SK-N-MC (cell line): ENCODE measurements around the gene ABTB2.

ENCODE experiments used
- DNase-seq: peaks from one replicate; pipeline ENCODE4 v3.0.0-alpha.2; 2011; ENCODE audit warnings: low read depth, low spot score
- H3K27ac ChIP-seq: fragments of 200-600 bp; sonication (generic); 2 replicates; pipeline ENCODE4 v1.5.1; 2016; ENCODE audit warnings: mixed run types
- H3K36me3 ChIP-seq: fragments of 200-600 bp; sonication (generic); 2 replicates; pipeline ENCODE4 v1.6.1; 2017; ENCODE audit warnings: antibody characterized with exemption, low read length, mixed read lengths; ENCODE audit not compliant: insufficient read depth
- H3K4me3 ChIP-seq: fragments of 200-600 bp; sonication (generic); 2 replicates; pipeline ENCODE4 v1.5.1; 2016
- H3K9ac ChIP-seq: fragments of 200-600 bp; sonication (generic); 2 replicates; pipeline ENCODE4 v1.8.0; 2017; ENCODE audit warnings: mixed run types, mixed read lengths; ENCODE audit not compliant: insufficient read length
- H3K9me3 ChIP-seq: fragments of 200-600 bp; sonication (generic); 2 replicates; pipeline ENCODE4 v1.6.1; 2017; ENCODE audit warnings: low read depth, mild to moderate bottlenecking, antibody characterized with exemption, low read length, moderate library complexity, mixed read lengths
- EZH2 ChIP-seq: fragments of 200-600 bp; sonication (generic); IDR thresholded peaks from one replicate; pipeline ENCODE4 v1.6.1; 2017; ENCODE audit warnings: antibody characterized with exemption
- FOXP2 ChIP-seq: optimal IDR thresholded peaks from 2 replicates; pipeline ENCODE3; 2011; ENCODE audit warnings: mild to moderate bottlenecking, moderate library complexity; ENCODE audit not compliant: insufficient read depth; ENCODE audit errors: extremely low read length, control extremely low read depth
- POLR2AphosphoS5 ChIP-seq: IDR thresholded peaks from 2 replicates; pipeline ENCODE4 v1.6.1; 2012; ENCODE audit warnings: mild to moderate bottlenecking, low read depth, low read length, borderline replicate concordance

The ABTB2 gene

GRCh38 chr11:34161361-34161760 is 196.4 kb downstream of the ABTB2 start:
- DNase-seq = no peak

GRCh38 chr11:34160791-34161190 is 197.0 kb downstream of the ABTB2 start:
- no peak overlapping the region for H3K4me3 ChIP-seq
- no peak for DNase-seq
- TF ChIP-seq EZH2 (no peak), FOXP2 (no peak), POLR2AphosphoS5 (no peak)
- H3K27ac ChIP-seq = no peak overlapping the region
- H3K9ac ChIP-seq = no peak overlapping the region
- no peaks in the 10 kb centered on the region for H3K9me3 ChIP-seq
- peaks cover 64% of the 10 kb centered on the region; the same call in 1 of the 2 replicates for H3K36me3 ChIP-seq

More at GRCh38 chr11:34161361-34161760, 196.4 kb downstream of the ABTB2 start:
- Histone ChIP-seq H3K27ac (no peak overlapping the region), H3K4me3 (no peak overlapping the region), H3K9ac (no peak overlapping the region), H3K36me3 (peaks cover 64% of the 10 kb centered on the region; the same call in 1 of the 2 replicates), H3K9me3 (no peaks in the 10 kb centered on the region)
- TF ChIP-seq FOXP2 = no peak
- no peak for TF ChIP-seq EZH2
- TF ChIP-seq POLR2AphosphoS5 = no peak

GRCh38 chr11:34160049-34160721 is 197.6 kb downstream of the ABTB2 start:
- no peak for DNase-seq
- Histone ChIP-seq H3K36me3 (peaks cover 64% of the 10 kb centered on the region; the same call in 1 of the 2 replicates), H3K9me3 (no peaks in the 10 kb centered on the region), H3K9ac (no peak overlapping the region), H3K27ac (no peak overlapping the region), H3K4me3 (no peak overlapping the region)
- TF ChIP-seq EZH2 (no peak), FOXP2 (no peak)

- H3K4me3 ChIP-seq = no peak overlapping the region
- H3K36me3 ChIP-seq = peaks cover 67% of the 10 kb centered on the region; the same call in 1 of the 2 replicates
- no peak overlapping the region for H3K27ac ChIP-seq
- no peaks in the 10 kb centered on the region for H3K9me3 ChIP-seq
- DNase-seq = no peak
- TF ChIP-seq EZH2 (no peak), FOXP2 (no peak), POLR2AphosphoS5 (no peak)
- H3K9ac ChIP-seq = no peak overlapping the region
These were observed 199.1 kb downstream of the ABTB2 start for GRCh38 chr11:34158661-34159060.

GRCh38 chr11:34157163-34157562 is 200.6 kb downstream of the ABTB2 start:
- H3K27ac ChIP-seq = no peak overlapping the region
- H3K4me3 ChIP-seq = no peak overlapping the region
- TF ChIP-seq EZH2 (no peak), POLR2AphosphoS5 (no peak), FOXP2 (no peak)
- peaks cover 57% of the 10 kb centered on the region; the same call in 1 of the 2 replicates for H3K36me3 ChIP-seq
- H3K9me3 ChIP-seq = no peaks in the 10 kb centered on the region
- H3K9ac ChIP-seq = no peak overlapping the region
- no peak for DNase-seq

GRCh38 chr11:34155757-34156062 is 202.1 kb downstream of the ABTB2 start:
- H3K9me3 ChIP-seq = no peaks in the 10 kb centered on the region
- no peak overlapping the region for H3K9ac ChIP-seq
- DNase-seq = no peak
- H3K27ac ChIP-seq = peak overlapping the region; percentile 42; the same call in 1 of the 2 replicates
- peaks cover 58% of the 10 kb centered on the region for H3K36me3 ChIP-seq
- H3K4me3 ChIP-seq = no peak overlapping the region
- TF ChIP-seq EZH2 (no peak), FOXP2 (no peak), POLR2AphosphoS5 (no peak)

GRCh38 chr11:34155057-34155756 is 202.6 kb downstream of the ABTB2 start:
- peaks cover 60% of the 10 kb centered on the region for H3K36me3 ChIP-seq
- no peak for DNase-seq

GRCh38 chr11:34154059-34154875 is 203.5 kb downstream of the ABTB2 start:
- peaks cover 60% of the 10 kb centered on the region for H3K36me3 ChIP-seq
- no peak overlapping the region for H3K9ac ChIP-seq
- no peaks in the 10 kb centered on the region for H3K9me3 ChIP-seq
- H3K27ac ChIP-seq = no peak overlapping the region
- H3K4me3 ChIP-seq = no peak overlapping the region
- DNase-seq = no peak
- TF ChIP-seq EZH2 (no peak), POLR2AphosphoS5 (no peak; the same call in none of the 2 replicates), FOXP2 (no peak)

More at GRCh38 chr11:34155057-34155756, 202.6 kb downstream of the ABTB2 start:
- TF ChIP-seq EZH2 (no peak), FOXP2 (no peak), POLR2AphosphoS5 (no peak)
- Histone ChIP-seq H3K9me3 (no peaks in the 10 kb centered on the region), H3K27ac (peak overlapping the region; percentile 42; the same call in 1 of the 2 replicates), H3K9ac (no peak overlapping the region), H3K4me3 (no peak overlapping the region)
